GM18505 (cell line): ENCODE data around the gene GLB1L3.
"Not testable (repeated sequence)": the region's sequence is repeated elsewhere in the genome, so short reads cannot be mapped to it uniquely, and the experiment has no call there.

Source experiments
- ATAC-seq: cut with Tn5 transposase; IDR thresholded peaks from one replicate; pipeline ENCODE4 v1.9.1; 2021; ENCODE audit not compliant: unreplicated experiment
- POLR2A ChIP-seq: IDR thresholded peaks from 4 replicates; pipeline ENCODE4 v1.6.1; 2011; ENCODE audit warnings: borderline replicate concordance; ENCODE audit not compliant: insufficient read depth, insufficient read length; ENCODE audit errors: extremely low read depth

The GLB1L3 gene

GRCh38 chr11:134342572-134343340, 66.6 kb downstream of the GLB1L3 start:
- no peak for TF ChIP-seq POLR2A
- ATAC-seq, result no peak

- TF ChIP-seq POLR2A, result no peak
- ATAC-seq, result no peak
Observed at GRCh38 chr11:134343646-134344045, 67.5 kb downstream of the GLB1L3 start.

- ATAC-seq, result not testable (repeated sequence)
Observed at GRCh38 chr11:134344497-134345236, 68.5 kb downstream of the GLB1L3 start.

- TF ChIP-seq POLR2A, result no peak
- no peak for ATAC-seq
Observed at GRCh38 chr11:134345237-134345550, 69.0 kb downstream of the GLB1L3 start.

GRCh38 chr11:134346101-134346975, 70.2 kb downstream of the GLB1L3 start:
- no peak for TF ChIP-seq POLR2A
- ATAC-seq, result no peak

- no peak for TF ChIP-seq POLR2A
- ATAC-seq, result no peak
Observed at GRCh38 chr11:134346976-134347350, 70.8 kb downstream of the GLB1L3 start.

GRCh38 chr11:134347441-134347840, 71.3 kb downstream of the GLB1L3 start:
- TF ChIP-seq POLR2A, result no peak
- no peak for ATAC-seq

- TF ChIP-seq POLR2A, result no peak
- no peak for ATAC-seq
Observed at GRCh38 chr11:134349109-134349801, 73.1 kb downstream of the GLB1L3 start.

GRCh38 chr11:134349802-134350355, 73.7 kb downstream of the GLB1L3 start:
- ATAC-seq, result no peak
- TF ChIP-seq POLR2A, result no peak

GRCh38 chr11:134350381-134350780, 74.2 kb downstream of the GLB1L3 start:
- ATAC-seq, result no peak
- TF ChIP-seq POLR2A, result no peak

- TF ChIP-seq POLR2A, result no peak
- ATAC-seq, result no peak
Observed at GRCh38 chr11:134352111-134352510, 75.9 kb downstream of the GLB1L3 start.

- no peak for ATAC-seq
- TF ChIP-seq POLR2A, result no peak
Observed at GRCh38 chr11:134355136-134355535, 79.0 kb downstream of the GLB1L3 start.

- no peak for TF ChIP-seq POLR2A
- no peak for ATAC-seq
Observed at GRCh38 chr11:134355656-134356055, 79.5 kb downstream of the GLB1L3 start.
